HG02588 (cell line): ENCODE data around the gene GPS1.

Experiments used
- ATAC-seq: cut with Tn5 transposase; IDR thresholded peaks from one replicate; pipeline ENCODE4 v1.9.1; 2021; ENCODE audit warnings: mild to moderate bottlenecking, moderate library complexity; ENCODE audit not compliant: unreplicated experiment

Gene GPS1

DNA sequence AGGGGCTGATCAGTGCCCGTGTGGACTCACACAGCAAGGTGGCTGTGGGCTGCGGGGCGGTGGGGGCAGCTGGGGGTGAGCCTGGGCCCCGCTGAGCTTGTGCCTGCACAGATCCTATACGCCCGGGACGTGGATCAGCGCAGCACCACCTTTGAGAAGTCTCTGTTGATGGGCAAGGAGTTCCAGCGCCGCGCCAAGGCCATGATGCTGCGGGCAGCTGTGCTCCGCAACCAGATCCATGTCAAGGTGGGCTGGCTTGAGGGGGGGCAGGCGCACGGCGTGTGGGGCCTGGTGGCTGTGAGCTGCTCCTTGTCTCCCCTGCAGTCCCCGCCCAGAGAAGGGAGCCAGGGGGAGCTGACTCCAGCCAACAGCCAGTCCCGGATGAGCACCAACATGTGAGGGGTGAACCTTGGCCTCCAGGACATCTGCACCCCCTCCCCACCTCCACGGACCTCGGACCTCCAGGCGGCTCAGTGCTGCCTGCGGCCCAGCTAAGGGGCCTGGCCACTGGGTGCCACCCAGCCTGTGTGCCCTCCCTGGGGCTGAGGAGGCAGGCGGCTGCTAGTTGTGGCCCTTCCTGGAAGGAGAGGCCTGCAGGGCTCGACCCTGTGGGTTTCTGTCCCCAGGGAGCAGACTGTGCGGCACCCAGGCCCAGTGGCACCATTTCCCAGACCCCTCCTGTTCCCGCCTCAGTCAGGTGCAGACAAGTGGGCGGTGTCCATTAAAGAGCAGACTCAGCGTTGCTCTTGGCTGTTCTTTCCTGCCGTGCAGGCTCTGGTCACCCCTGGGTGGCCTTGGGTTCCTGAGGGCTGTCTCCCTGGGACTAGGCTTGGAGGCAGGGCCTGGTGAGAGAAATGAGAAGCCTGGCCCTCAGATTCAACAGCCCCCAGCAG, 5.3 kb downstream of the GPS1 start:
- ATAC-seq = no peak

DNA sequence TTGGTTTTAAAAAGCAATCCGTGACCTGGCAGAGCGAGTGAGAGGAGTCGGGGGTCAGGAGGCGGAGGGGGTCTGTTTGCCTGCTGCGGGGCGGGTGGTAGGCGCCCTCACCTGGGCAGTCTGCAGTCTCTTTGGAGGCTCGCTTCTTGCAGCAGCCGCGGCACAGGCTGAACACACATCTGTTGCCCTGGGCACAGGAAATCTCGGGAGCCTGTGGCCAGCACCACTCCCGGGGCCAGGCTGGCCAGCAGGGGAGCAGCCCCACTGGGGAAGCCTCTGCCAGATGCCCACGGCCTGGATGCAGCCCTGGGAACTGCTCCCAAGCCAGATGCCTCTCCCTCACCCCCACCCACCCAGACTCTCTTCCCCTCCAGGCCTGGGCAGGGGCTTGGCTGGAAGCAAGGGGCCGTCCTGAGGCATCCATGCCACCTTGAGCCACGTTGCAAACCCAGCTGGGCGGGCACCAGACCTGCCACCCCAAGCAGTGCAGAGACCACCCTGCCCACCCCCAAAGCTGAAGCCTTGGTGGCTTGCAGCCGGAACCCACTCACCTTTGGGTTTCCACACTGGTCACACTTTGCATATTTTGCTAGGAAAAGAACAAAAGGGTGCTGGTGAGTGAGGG, 6.6 kb downstream of the GPS1 start:
- no peak for ATAC-seq

DNA sequence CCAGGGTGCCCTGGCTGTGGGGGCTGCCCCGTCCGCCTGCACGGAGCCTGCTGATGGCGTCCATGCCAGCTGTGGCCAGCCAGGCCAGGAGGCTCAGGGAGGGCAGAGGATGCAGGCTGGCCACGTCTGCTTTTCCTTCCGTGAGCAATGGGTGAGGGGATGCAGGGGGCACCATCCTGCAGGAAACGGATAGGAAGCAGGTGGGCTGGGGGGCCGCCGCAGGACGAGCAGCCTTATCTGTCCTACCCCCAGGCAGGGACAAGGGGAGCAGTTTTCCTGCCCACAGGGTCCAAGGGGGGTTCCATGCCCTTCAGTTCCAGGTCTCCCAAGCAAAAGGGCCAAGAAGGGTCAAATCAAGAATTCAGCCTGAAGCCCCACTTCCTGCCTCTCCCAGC, 7.2 kb downstream of the GPS1 start:
- no peak for ATAC-seq

- no peak for ATAC-seq
Observed at GRCh38 chr17:82059272-82060000, 7.7 kb downstream of the GPS1 start.

GRCh38 chr17:82060001-82060380, 8.3 kb downstream of the GPS1 start:
- no peak for ATAC-seq

DNA sequence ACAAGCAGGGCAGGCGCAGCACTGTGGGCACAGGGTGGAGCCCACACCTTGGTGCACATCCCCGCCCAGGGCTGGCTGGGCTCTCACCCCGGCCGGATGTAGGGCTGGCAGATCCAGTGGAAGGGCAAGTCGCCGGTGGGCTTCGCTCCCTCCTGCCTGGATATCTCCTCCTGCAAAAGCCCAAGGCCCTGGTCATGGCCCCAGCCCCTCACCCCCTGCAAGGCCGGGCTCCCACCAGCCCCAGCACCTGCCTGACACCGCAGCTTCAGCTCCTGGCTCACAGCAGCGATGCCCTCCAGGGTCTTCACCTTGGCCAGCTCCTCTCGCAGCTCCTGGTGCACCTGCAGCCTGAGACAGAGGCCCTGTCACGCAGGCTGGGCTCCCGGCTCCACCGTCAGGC, 8.9 kb downstream of the GPS1 start:
- no peak for ATAC-seq

- no peak for ATAC-seq
Observed at GRCh38 chr17:82061047-82061925, 9.6 kb downstream of the GPS1 start.

- ATAC-seq = no peak
Observed at GRCh38 chr17:82062076-82062983, 10.6 kb downstream of the GPS1 start.

DNA sequence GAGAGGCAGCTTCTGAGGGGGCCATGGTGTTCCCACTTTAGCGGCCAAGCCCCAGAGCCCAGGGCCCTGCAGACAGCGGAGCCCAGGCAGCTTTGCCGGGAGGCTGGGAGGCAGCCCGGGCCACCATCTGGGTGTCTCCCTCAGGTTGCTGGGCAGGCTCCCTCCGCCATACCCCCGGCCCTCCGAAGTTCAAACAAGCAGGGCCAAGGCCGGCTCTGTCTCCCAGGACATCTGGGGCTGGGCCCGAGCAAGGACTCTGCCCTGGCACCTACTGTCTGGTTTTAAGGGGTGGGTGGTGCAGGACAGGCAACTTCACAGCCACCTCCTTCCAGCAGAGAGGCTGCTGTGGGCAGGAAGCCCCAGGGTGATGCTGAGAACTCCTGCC, 11.3 kb downstream of the GPS1 start:
- ATAC-seq = no peak

- no peak for ATAC-seq
Observed at GRCh38 chr17:82063424-82064415, 12.0 kb downstream of the GPS1 start.

GRCh38 chr17:82064433-82065192, 12.9 kb downstream of the GPS1 start:
- no peak for ATAC-seq

- ATAC-seq = peak; percentile 9
Observed at GRCh38 chr17:82065193-82065637, 13.5 kb downstream of the GPS1 start.

GRCh38 chr17:82065638-82066303, 14.1 kb downstream of the GPS1 start, which contains the start of gene DUS1L:
Gene DUS1L (minus strand): TSS chr17:82065804. CDS start chr17:82065059, 745 bp downstream.
- peak; percentile 71 for ATAC-seq

DNA sequence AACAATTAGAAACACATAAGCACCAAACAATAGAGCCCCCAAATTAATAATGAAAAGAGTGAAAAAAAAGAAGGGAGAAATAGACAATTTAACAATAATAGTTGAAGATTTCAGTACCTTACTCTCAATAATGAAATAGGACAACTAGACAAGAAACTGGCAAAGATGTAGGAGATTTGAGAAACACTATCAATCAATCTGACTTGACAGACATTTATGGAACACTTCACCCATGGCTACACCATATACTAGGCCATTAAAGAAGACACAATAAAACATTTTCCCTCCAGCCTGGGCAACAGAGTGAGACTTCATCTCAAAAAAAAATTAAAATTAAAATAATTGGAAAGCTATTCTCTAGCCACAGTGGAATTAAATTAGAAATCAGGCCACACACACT, 18.9 kb downstream of the GPS1 start:
- no peak for ATAC-seq

- no peak for ATAC-seq
Observed at GRCh38 chr17:82072827-82073226, 21.1 kb downstream of the GPS1 start.

DNA sequence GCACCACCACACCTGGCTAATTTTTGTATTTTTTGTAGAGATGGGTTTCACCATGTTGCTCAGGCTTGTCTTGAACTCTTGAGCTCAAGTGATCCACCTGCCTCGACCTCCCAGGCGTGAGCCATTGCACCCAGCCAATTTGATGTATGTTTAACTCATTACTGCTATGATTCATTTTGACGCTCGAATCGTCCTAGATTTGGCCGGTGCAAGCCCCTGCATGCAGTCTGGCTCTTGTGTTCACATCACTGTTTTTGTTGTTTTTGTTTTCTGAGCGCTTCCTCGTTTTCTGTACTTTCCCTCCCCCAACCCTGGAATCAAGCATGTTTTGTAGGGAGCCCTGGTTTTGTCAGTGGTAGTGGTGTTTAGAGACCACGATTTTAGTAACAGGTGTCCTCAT, 21.7 kb downstream of the GPS1 start:
- ATAC-seq = no peak
